Stimulated activated CD8-positive, alpha-beta memory T cell treated with anti-CD3 and anti-CD28 coated beads, Interleukin-15, amount 100 ng/mL, for 4 hours (primary cell): Measurements from ENCODE around the gene PELI2.

Experiments used
- DNase-seq, 2 donors: peaks; one replicate each; pipeline ENCODE4 v3.0.0-alpha.2; 2020; ENCODE audit warnings: low read depth in 2 of 2

The PELI2 gene

GRCh38 chr14:56172571-56172971 is 54.4 kb downstream of the PELI2 start:
- no peak for DNase-seq

DNA sequence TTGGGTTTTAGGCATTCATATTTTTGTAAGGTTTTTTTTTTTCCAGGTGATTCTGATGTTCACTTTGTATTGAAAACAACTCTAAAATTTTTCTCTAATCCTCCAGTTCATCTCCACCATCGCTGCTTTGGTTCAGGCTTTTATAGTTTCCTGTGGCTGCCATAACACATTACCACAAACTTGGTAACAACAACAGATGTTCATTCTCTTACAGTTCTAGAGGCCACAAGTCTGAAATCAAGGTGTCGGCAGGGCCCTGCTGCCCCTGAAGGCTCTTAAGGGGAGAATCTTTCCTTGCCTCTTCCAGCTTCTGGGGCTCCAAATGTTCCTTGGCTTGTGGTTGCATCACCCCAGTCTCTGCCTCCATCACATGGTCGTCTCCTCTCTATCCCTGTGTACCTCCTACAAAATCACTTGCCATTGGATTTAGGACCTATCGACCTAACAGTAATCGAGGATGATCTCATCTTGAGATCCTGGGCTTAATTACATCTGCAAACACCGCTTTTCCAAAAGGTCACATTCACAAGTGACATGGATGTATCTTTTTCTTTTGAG is 55.2 kb downstream of the PELI2 start:
- no peak for DNase-seq

GRCh38 chr14:56175773-56176172 is 57.6 kb downstream of the PELI2 start:
- no peak for DNase-seq

DNA sequence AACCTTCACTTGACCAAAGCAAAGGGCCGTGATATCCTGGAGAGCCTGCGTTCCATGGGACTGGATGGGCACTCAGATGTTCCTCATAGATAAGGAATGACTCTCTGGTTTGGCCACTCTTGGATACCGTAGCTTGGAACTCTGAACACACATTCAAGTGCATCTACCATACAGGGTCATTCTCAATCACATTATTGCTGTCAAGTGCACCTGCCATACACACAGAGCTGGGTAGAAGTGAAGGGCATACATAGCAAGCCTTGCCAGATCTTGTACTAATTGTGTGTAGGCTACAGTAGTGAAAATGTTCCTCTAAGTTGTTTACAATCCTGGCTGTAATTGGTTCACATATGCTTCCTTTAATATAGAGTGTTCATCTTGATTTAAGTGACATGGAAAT is 58.3 kb downstream of the PELI2 start:
- DNase-seq: no peak

DNA sequence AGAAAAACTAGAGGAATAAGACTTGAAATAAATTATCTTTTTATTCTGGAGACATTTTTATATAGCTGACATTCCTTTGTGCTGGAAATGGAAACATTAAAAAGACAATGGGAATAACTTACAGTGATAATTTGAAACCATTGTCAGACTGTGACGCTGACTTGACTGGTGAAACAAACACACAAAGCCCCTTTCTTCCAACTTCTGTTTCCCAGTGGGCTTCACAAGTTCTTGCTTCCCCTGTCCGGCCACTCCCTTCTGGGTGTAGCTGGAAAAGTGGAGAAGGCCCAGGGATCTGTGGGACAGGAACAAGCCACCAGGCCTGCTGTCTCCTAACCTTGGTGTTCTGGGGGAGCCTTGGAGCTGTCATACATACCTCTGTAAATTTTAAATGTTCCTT is 58.8 kb downstream of the PELI2 start:
- DNase-seq: no peak

- DNase-seq: no peak
Observed at GRCh38 chr14:56180754-56181542, 62.7 kb downstream of the PELI2 start.

DNA sequence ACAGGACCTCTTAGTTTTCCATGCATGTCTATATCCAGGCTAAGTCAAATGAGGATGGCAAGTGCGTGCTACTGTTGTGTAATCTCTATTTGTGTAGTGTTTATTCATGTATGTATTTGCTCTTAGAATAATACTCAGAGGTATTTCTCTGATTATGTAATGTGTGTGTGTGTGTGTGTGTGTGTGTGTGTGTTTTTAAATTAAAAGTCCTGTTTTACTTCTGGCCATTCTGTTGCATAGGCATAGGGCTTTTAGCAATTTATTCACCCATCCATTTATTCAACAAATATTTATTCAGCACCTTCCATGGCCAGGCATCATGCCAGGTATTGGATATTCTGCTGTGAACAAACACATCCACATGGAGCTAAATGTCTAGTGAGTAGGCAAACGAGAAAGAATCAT is 63.5 kb downstream of the PELI2 start:
- no peak for DNase-seq

DNA sequence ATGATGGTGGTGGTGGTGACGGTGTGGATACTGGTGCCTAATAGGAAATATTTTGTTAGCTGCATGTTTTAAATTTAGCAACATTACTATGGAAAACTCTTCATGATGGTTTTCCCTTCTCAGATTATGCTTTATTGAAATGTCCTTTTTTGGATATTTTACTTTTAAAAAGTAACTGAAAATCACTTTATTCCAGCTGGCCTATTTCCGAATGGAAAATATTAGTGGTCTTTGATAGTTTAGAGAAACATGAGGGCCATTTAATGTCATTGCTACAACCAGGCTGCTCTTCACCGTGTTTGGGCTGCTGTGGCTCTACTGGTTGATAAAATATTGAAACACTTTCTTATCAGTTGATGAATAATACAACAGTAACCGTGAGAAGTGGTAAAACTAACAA is 64.2 kb downstream of the PELI2 start:
- no peak for DNase-seq

DNA sequence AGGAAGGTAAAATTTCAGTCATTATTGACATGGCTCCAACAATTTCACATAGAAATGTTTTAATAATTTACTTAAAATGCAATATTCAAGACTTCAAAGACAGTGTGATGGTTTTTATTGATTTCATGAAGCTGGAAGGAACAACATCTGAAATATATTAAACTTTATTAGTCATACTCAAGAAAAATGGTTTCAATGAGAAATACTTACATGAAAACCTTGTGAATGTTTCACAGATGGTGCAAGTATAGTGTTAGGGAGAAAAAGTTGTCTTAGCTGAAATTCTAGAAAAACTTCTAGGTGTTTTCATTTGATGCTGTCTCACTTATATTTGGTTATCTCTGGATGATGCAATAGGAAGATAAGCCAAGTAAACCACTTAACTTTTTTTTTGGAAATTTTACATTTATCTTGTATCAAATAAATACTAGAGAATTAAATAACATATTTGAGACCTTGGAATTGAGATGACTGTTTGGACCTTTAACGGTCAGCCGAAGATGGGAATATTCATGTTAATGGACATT is 65.5 kb downstream of the PELI2 start:
- no peak for DNase-seq

- DNase-seq: no peak
Observed at GRCh38 chr14:56185992-56186391, 67.8 kb downstream of the PELI2 start.

- DNase-seq: no peak
Observed at GRCh38 chr14:56187736-56188135, 69.5 kb downstream of the PELI2 start.

GRCh38 chr14:56189307-56189706 is 71.1 kb downstream of the PELI2 start:
- DNase-seq: no peak

DNA sequence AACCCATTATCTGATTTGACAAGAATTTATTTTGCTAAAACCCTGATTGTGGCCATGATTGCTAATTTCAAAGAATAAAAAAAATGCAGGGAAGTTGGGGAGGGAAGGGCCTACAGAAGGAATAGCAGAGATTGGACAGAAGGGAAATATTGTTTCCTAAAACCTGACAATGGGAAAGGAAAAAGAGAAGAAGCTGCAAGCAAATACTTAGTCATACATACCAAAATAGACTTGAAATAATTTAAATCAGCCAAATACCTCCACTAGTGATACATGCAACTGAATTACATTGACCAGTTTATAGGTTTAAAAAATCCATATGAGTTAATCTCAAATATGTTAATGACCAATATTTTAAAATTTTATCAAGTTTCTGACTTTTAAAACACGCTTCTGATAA is 75.1 kb downstream of the PELI2 start:
- DNase-seq: no peak

DNA sequence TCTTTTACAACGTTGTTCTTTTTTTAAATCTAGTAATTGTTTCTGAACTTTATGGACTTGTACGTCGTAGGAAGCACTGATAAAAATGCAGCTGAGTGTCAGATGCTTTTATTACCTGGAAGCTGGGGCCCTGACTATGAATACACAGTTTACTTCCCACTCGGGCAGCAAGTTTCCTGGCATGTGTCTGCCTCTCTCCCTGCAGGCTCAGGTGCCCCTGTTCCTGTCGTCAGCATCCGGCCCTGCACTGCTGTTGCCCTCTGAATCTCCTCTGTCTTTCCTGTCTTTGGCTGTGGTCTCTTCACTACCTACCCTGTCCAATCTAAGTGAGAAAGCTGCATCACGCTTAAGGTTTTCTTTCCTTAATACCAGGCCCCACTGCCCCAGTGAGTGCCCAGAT is 75.8 kb downstream of the PELI2 start:
- no peak for DNase-seq

GRCh38 chr14:56195223-56195622 is 77.0 kb downstream of the PELI2 start:
- DNase-seq: no peak

DNA sequence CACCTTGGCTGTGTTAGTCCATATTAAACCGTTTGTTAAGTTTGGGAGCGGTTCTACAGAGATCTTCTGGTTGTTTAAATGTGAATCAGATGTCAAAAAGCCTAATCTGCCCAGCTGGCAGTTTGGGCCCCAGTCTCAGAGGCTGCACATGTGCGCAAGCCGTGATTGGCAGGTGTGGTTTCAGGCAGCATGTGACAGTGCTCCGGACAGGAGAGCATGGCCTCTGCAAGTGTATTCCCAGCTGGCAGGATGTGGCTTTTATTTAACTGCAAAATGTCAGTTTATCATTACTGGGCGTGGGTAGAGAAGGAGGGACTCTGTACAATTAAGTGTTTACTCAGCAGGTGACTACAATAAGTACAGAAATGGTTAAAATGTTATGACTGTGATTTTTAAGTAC is 77.5 kb downstream of the PELI2 start:
- no peak for DNase-seq

- DNase-seq: no peak
Observed at GRCh38 chr14:56196274-56196673, 78.1 kb downstream of the PELI2 start.

DNA sequence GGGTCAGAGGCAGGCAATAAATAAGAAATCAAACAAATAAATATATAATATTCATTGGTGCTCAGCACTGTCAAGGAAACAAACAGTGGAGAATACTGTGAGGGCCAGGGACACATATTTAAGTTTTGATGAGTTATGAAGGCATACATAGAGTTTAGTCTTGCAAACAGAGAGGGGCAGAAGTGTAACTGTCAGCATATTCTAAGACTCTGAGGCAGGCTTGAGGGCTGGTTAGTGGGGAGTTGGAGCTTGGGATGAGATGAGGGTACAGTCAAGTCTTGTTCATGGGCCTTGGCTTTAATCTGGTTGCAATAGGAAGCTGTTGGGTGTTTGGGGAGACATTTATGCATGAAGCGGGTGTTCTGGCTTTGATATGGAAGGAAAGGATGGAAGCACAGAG is 78.9 kb downstream of the PELI2 start:
- no peak for DNase-seq

DNA sequence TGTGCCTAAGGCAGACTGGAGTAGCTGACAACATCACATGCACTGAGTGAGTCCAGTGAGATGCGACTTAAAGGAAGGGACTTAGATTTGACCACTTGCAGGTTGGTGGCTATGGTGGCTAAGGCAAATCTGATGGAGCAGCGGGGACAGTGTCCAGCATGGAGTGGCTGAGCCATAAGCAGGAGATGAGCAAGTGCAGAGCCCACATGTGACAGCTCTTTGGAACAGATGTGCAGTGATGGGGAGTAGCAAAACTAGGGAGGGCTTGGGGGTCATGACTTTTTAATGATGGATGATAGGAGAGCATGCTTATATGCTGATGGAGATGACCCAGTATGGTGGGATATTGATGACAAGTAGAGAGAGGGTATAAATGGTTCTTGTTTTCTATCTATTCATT is 80.2 kb downstream of the PELI2 start:
- DNase-seq: no peak

DNA sequence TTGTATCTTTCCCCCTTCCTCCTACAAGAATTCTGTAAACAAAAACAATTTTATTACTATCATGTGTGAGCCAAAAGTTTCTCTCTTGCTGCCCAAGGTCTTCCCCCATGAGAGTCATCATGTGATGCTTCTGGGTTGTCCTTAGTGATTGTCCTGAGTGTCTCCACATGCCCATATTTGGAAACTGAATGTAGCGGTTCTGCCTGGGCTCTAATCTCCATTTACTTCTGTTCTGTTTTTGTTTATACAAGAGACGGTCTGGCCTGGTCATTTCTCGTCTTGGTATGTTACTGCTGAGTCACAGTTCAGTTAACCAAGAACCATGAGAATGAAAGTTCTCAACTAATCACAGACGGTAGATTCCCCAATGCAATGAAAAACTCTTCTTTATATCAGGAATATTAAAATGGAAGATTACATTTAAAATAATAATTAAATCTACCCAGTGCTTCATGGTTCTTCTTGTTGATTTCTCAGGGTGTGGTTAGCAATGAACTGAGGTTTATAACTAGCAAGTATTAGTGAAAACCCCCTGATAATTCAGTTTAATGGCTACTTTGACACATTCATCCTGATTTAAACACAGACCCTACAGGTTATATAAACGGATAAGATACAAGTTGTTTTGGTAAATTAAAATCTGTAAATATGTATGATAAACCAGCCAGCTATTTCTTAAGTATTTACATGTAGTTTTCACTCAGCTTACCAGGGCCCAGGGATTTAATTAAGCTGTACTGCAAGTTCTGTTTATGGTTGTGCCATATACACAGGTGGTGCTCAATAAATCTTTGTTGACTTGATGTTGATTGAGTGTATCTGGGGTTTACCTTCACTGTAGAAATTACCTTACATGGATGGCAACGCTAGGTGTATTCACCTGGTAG is 81.1 kb downstream of the PELI2 start:
- no peak for DNase-seq

- DNase-seq: no peak
Observed at GRCh38 chr14:56199982-56200577, 81.9 kb downstream of the PELI2 start.

DNA sequence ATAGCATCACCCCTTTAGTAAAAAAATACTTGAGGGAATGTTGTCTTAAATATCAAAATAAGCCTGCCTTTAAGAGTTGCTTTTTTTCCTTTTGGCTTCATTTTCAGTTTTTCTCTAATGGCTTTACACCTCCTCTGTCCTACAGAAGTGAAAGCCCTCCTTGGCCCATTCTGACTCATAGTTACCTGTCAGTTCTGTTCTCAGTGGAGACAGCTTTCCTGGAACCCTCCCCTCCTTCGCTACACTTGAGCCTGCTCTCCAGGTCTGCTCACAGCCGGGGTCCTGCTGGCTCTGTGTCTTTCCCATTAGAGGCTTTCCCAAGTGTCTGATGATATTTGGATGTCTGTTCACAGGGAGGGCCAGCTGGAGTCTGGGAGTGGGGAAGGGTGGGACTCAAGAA is 84.0 kb downstream of the PELI2 start:
- DNase-seq: no peak
